AG10803 (cell line): ENCODE results near the gene ODC1.
"Not testable (repeated sequence)": the region's sequence is repeated elsewhere in the genome, so short reads cannot be mapped to it uniquely, and the experiment has no call there.

Source experiments
- DNase-seq: peaks from one replicate; pipeline ENCODE4 v3.0.0; 2010; ENCODE audit warnings: low read depth
- H3K4me3 ChIP-seq: 2 replicates; pipeline ENCODE4 v1.5.1; 2011; ENCODE audit warnings: mild to moderate bottlenecking, low read length, control low read depth
- CTCF ChIP-seq: conservative IDR thresholded peaks from 2 replicates; pipeline ENCODE4 v1.5.1; 2011; ENCODE audit warnings: mild to moderate bottlenecking, low read length, control low read depth, inconsistent platforms

Gene ODC1

GRCh38 chr2:10446631-10447030, 1.5 kb downstream of the ODC1 start:
- peak overlapping the region; percentile 58 for H3K4me3 ChIP-seq
- TF ChIP-seq CTCF = no peak
- DNase-seq = no peak

GRCh38 chr2:10444463-10444862, 3.7 kb downstream of the ODC1 start:
- no peak for TF ChIP-seq CTCF
- H3K4me3 ChIP-seq = no peak overlapping the region
- no peak for DNase-seq

- not testable (repeated sequence) for DNase-seq
These were observed 5.5 kb downstream of the ODC1 start for GRCh38 chr2:10442469-10443126.

GRCh38 chr2:10441948-10442347, 6.2 kb downstream of the ODC1 start:
- TF ChIP-seq CTCF = no peak
- no peak for DNase-seq
- no peak overlapping the region for H3K4me3 ChIP-seq

More at GRCh38 chr2:10442469-10443126, 5.5 kb downstream of the ODC1 start:
- not testable (repeated sequence) for H3K4me3 ChIP-seq

GRCh38 chr2:10440736-10441135, 7.4 kb downstream of the ODC1 start:
- DNase-seq = no peak
- no peak for TF ChIP-seq CTCF
- no peak overlapping the region for H3K4me3 ChIP-seq

GRCh38 chr2:10439971-10440370, 8.2 kb downstream of the ODC1 start:
- TF ChIP-seq CTCF = no peak
- no peak overlapping the region for H3K4me3 ChIP-seq
- DNase-seq = no peak

- TF ChIP-seq CTCF = no peak
- no peak overlapping the region for H3K4me3 ChIP-seq
- DNase-seq = peak; percentile 31
These were observed 8.8 kb downstream of the ODC1 start for GRCh38 chr2:10439185-10439879.
